H9 (cell line): Measurements from ENCODE around the gene SLCO3A1. TPM values are rescaled to one million over a fixed set of nuclear protein-coding genes. Genes with fewer than 3 reads are reported as not detected.

Experiments
- DNase-seq: peaks from one replicate; pipeline ENCODE4 v3.0.0-alpha.2; 2017
- H2AFZ ChIP-seq: one replicate; pipeline ENCODE4 v1.6.1; 2013; ENCODE audit warnings: mild to moderate bottlenecking, low read length, control low read depth, moderate library complexity
- H2AK5ac ChIP-seq: 2 replicates; pipeline ENCODE4 v1.6.1; 2013; ENCODE audit warnings: low read length, control low read depth, mixed read lengths; ENCODE audit not compliant: insufficient read length
- H2BK120ac ChIP-seq: one replicate; pipeline ENCODE4 v1.6.1; 2013; ENCODE audit warnings: low read depth, mild to moderate bottlenecking, low read length, control low read depth, inconsistent platforms; ENCODE audit not compliant: poor library complexity, severe bottlenecking
- H2BK12ac ChIP-seq: 2 replicates; pipeline ENCODE4 v1.6.1; 2013; ENCODE audit warnings: low read length, control low read depth, mixed read lengths, low read depth; ENCODE audit not compliant: insufficient read length
- H2BK15ac ChIP-seq: 2 replicates; pipeline ENCODE4 v1.6.1; 2013; ENCODE audit warnings: low read depth, low read length, control low read depth
- H2BK20ac ChIP-seq: one replicate; pipeline ENCODE4 v1.6.1; 2013; ENCODE audit warnings: low read depth, mild to moderate bottlenecking, low read length, control low read depth, inconsistent platforms; ENCODE audit not compliant: poor library complexity, severe bottlenecking
- H2BK5ac ChIP-seq: 2 replicates; pipeline ENCODE4 v1.6.1; 2013; ENCODE audit warnings: low read length, control low read depth, mixed read lengths; ENCODE audit not compliant: insufficient read length
- H3K14ac ChIP-seq: 2 replicates; pipeline ENCODE4 v1.6.1; 2013; ENCODE audit warnings: low read length, control low read depth; ENCODE audit not compliant: insufficient read depth
- H3K18ac ChIP-seq: 2 replicates; pipeline ENCODE4 v1.6.1; 2013; ENCODE audit warnings: low read depth, mild to moderate bottlenecking, mixed read lengths, low read length, control low read depth; ENCODE audit not compliant: insufficient read length
- H3K23ac ChIP-seq: 2 replicates; pipeline ENCODE4 v1.6.1; 2013; ENCODE audit warnings: low read length, control low read depth, mixed read lengths, low read depth; ENCODE audit not compliant: insufficient read length
- H3K23me2 ChIP-seq: 2 replicates; pipeline ENCODE4 v1.6.1; 2013; ENCODE audit warnings: low read depth, mild to moderate bottlenecking, mixed read lengths, low read length, control low read depth; ENCODE audit not compliant: insufficient read length, poor library complexity, severe bottlenecking
- H3K27ac ChIP-seq: 2 replicates; pipeline ENCODE4 v1.5.1; 2013; ENCODE audit warnings: low read length, control low read depth, mixed read lengths, low read depth; ENCODE audit not compliant: insufficient read length
- H3K27me3 ChIP-seq: 2 replicates; pipeline ENCODE4 v1.6.1; 2013; ENCODE audit warnings: low read length, control low read depth, inconsistent platforms; ENCODE audit not compliant: insufficient read depth
- H3K4ac ChIP-seq: 2 replicates; pipeline ENCODE4 v1.6.1; 2013; ENCODE audit warnings: low read depth, mild to moderate bottlenecking, control low read depth, inconsistent platforms, low read length, moderate library complexity
- H3K4me1 ChIP-seq: 2 replicates; pipeline ENCODE4 v1.6.1; 2013; ENCODE audit warnings: low read length, control low read depth, inconsistent platforms; ENCODE audit not compliant: insufficient read depth
- H3K4me2 ChIP-seq: 2 replicates; pipeline ENCODE4 v1.6.1; 2013; ENCODE audit warnings: low read length, control low read depth, mixed read lengths; ENCODE audit not compliant: insufficient read length, insufficient read depth
- H3K56ac ChIP-seq: 2 replicates; pipeline ENCODE4 v1.6.1; 2013; ENCODE audit warnings: low read depth, mild to moderate bottlenecking, mixed read lengths, low read length, control low read depth; ENCODE audit not compliant: insufficient read length
- H3K79me1 ChIP-seq: 2 replicates; pipeline ENCODE4 v1.6.1; 2013; ENCODE audit warnings: low read depth, mild to moderate bottlenecking, moderate library complexity, low read length, control low read depth, inconsistent platforms; ENCODE audit not compliant: insufficient read depth, poor library complexity, severe bottlenecking
- H3K79me2 ChIP-seq: 2 replicates; pipeline ENCODE4 v1.6.1; 2013; ENCODE audit warnings: low read length, control low read depth, inconsistent platforms; ENCODE audit not compliant: insufficient read depth
- H3K9ac ChIP-seq: 2 replicates; pipeline ENCODE4 v1.6.1; 2013; ENCODE audit warnings: low read length, control low read depth, mixed read lengths; ENCODE audit not compliant: insufficient read length; ENCODE audit errors: extremely low read depth
- H3K9me3 ChIP-seq: one replicate; pipeline ENCODE4 v1.6.1; 2013; ENCODE audit warnings: low read depth, low read length, inconsistent platforms; ENCODE audit not compliant: control insufficient read depth
- H3T11ph ChIP-seq: one replicate; pipeline ENCODE4 v1.6.1; 2013; ENCODE audit warnings: mild to moderate bottlenecking, low read length, control low read depth, inconsistent platforms
- H4K20me1 ChIP-seq: one replicate; pipeline ENCODE4 v1.6.1; 2013; ENCODE audit not compliant: control insufficient read depth, insufficient read length, insufficient read depth
- H4K5ac ChIP-seq: 2 replicates; pipeline ENCODE4 v1.6.1; 2013; ENCODE audit warnings: low read depth, mild to moderate bottlenecking, mixed read lengths, low read length, control low read depth; ENCODE audit not compliant: insufficient read length
- H4K8ac ChIP-seq: replicated peaks from 2 replicates; pipeline ENCODE4 v1.6.1; 2013; ENCODE audit warnings: low read length, control low read depth, mixed read lengths, low read depth; ENCODE audit not compliant: insufficient read length
- H4K91ac ChIP-seq: 2 replicates; pipeline ENCODE4 v1.6.1; 2013; ENCODE audit warnings: low read depth, mild to moderate bottlenecking, moderate library complexity, mixed read lengths, low read length, control low read depth; ENCODE audit not compliant: insufficient read length
- H3K27ac Mint-ChIP-seq, 3 experiments: 2 replicates in 2 of 3; 3 replicates in 1 of 3; pipeline ENCODE4 v1.8.0; 2020 to 2021; ENCODE audit warnings: mixed read lengths in 3 of 3, mild to moderate bottlenecking in 1 of 3, moderate library complexity in 1 of 3
- H3K27me3 Mint-ChIP-seq: 2 replicates; pipeline ENCODE4 v1.8.0; 2021; ENCODE audit warnings: low read depth, mild to moderate bottlenecking, moderate library complexity, mixed read lengths
- H3K36me3 Mint-ChIP-seq, 3 experiments: 2 replicates in 2 of 3; 3 replicates in 1 of 3; pipeline ENCODE4 v1.8.0; 2020 to 2021; ENCODE audit warnings: low read depth in 3 of 3, mixed read lengths in 3 of 3; ENCODE audit not compliant: insufficient read depth in 1 of 3
- H3K4me1 Mint-ChIP-seq, 2 experiments: 2 replicates each; pipeline ENCODE4 v1.8.0; 2020; ENCODE audit warnings: mixed read lengths in 2 of 2
- H3K4me3 Mint-ChIP-seq, 2 experiments: 2 replicates in 1 of 2; 3 replicates in 1 of 2; pipeline ENCODE4 v1.8.0; 2020 to 2021; ENCODE audit warnings: mild to moderate bottlenecking in 2 of 2, mixed read lengths in 2 of 2, moderate library complexity in 1 of 2
- H3K9me3 Mint-ChIP-seq, 2 experiments: 2 replicates in 1 of 2; 3 replicates in 1 of 2; pipeline ENCODE4 v1.8.0; 2020; ENCODE audit warnings: mild to moderate bottlenecking in 2 of 2, mixed read lengths in 2 of 2, moderate library complexity in 1 of 2
- WGBS: extraction: QIAGEN DNeasy Blood & Tissue Kit; methylation state at CpG from one replicate; pipeline ENCODE4 v1.1.7; 2013; ENCODE audit warnings: missing lambda C conversion rate, low lambda C conversion rate, mixed read lengths; ENCODE audit not compliant: insufficient read length; ENCODE audit errors: extremely low coverage; 5-methylcytosine and 5-hydroxymethylcytosine counted together
- total RNA-seq: library from RNA; stranded (reverse); gene quantifications from 2 replicates; pipeline ENCODE4 v1.2.1, GENCODE V29; 2021
- TF ChIP-seq, protein P1 (sequence below): fragments of 200-600 bp; sonication (generic); conservative IDR thresholded peaks from 3 replicates; pipeline ENCODE4 v1.8.0; 2021; ENCODE audit warnings: antibody characterized with exemption, mild to moderate bottlenecking

Gene SLCO3A1
- total RNA-seq, 1 experiment from 2014 or later = 9.4 TPM

DNA sequence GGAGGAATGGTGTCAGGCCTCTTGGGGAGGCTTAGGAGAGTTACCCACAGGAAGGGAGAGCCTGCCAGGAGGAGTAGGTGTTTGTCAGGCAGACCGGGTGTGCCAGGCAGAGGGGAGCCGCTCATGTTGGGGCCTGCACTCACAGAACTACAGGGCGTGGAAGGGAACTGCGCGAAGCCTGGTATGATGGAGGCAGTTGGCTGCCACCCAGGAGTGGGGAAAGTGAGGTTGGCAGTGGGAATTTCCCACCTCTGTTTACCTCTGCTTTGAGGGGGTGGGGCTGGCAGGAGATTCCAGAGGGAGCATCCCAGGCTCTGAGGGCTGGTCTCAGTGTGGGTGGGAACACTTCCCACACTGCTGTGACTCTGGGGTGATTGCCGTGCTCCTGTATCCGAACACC, 99.9 kb downstream of the SLCO3A1 start:
- no peak overlapping the region for H3T11ph ChIP-seq
- H4K8ac ChIP-seq = no peak overlapping the region
- no peak overlapping the region for H2BK20ac ChIP-seq
- H3K4ac ChIP-seq = no peak overlapping the region
- H4K20me1 ChIP-seq = no peaks in the 10 kb centered on the region
- peaks cover 0 to 1% (median 0%) of the 10 kb centered on the region in 3 experiments; a peak in 1 of 7 replicates for H3K36me3 Mint-ChIP-seq
- no peaks in the 10 kb centered on the region for H3K27me3 Mint-ChIP-seq
- H3K27ac Mint-ChIP-seq = peak overlapping the region in 2 of 3 experiments; percentile 21 to 72; a peak in 4 of 7 replicates
- H3K23ac ChIP-seq = no peak overlapping the region
- no peak overlapping the region for H3K56ac ChIP-seq
- no peak overlapping the region for H2BK12ac ChIP-seq
- H3K23me2 ChIP-seq = no peaks in the 10 kb centered on the region
- no peaks in the 10 kb centered on the region for H3K9me3 Mint-ChIP-seq
- H3K4me3 Mint-ChIP-seq = no peak overlapping the region
- no peaks in the 10 kb centered on the region for H3K79me1 ChIP-seq
- no peak for DNase-seq
- peaks cover 1% of the 10 kb centered on the region; the same call in 1 of the 2 replicates for H3K4me1 ChIP-seq
- no peak overlapping the region for H3K14ac ChIP-seq
- no peak overlapping the region for H2AFZ ChIP-seq
- H2BK15ac ChIP-seq = no peak overlapping the region
- H4K91ac ChIP-seq = no peak overlapping the region
- peaks cover 33 to 48% of the 10 kb centered on the region in 2 experiments for H3K4me1 Mint-ChIP-seq
- no peak overlapping the region for H4K5ac ChIP-seq
- H3K9me3 ChIP-seq = no peaks in the 10 kb centered on the region
- H3K27ac ChIP-seq = no peak overlapping the region
- H2BK5ac ChIP-seq = no peak overlapping the region
- H2BK120ac ChIP-seq = no peak overlapping the region
- TF ChIP-seq, protein P1, sequence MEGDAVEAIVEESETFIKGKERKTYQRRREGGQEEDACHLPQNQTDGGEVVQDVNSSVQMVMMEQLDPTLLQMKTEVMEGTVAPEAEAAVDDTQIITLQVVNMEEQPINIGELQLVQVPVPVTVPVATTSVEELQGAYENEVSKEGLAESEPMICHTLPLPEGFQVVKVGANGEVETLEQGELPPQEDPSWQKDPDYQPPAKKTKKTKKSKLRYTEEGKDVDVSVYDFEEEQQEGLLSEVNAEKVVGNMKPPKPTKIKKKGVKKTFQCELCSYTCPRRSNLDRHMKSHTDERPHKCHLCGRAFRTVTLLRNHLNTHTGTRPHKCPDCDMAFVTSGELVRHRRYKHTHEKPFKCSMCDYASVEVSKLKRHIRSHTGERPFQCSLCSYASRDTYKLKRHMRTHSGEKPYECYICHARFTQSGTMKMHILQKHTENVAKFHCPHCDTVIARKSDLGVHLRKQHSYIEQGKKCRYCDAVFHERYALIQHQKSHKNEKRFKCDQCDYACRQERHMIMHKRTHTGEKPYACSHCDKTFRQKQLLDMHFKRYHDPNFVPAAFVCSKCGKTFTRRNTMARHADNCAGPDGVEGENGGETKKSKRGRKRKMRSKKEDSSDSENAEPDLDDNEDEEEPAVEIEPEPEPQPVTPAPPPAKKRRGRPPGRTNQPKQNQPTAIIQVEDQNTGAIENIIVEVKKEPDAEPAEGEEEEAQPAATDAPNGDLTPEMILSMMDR = no peak
- H3K18ac ChIP-seq = no peak overlapping the region
- no CpG with 5 or more reads among the region's 7 CpGs for WGBS
- no peak overlapping the region for H3K9ac ChIP-seq
- no peaks in the 10 kb centered on the region; the same call in 1 of the 2 replicates for H3K79me2 ChIP-seq
- H3K4me2 ChIP-seq = no peak overlapping the region
- H2AK5ac ChIP-seq = no peak overlapping the region
- no peaks in the 10 kb centered on the region for H3K27me3 ChIP-seq
